HG02884 (cell line): ENCODE results near the gene JAKMIP2.
"Not testable (repeated sequence)": the region's sequence is repeated elsewhere in the genome, so short reads cannot be mapped to it uniquely, and the experiment has no call there.

Experiments
- ATAC-seq: cut with Tn5 transposase; IDR thresholded peaks from one replicate; pipeline ENCODE4 v1.9.1; 2021; ENCODE audit warnings: mild to moderate bottlenecking, moderate library complexity; ENCODE audit not compliant: unreplicated experiment

JAKMIP2 gene

GRCh38 chr5:147750065-147750464 is 32.5 kb downstream of the JAKMIP2 start:
- no peak for ATAC-seq

- no peak for ATAC-seq
These were observed 33.9 kb downstream of the JAKMIP2 start for GRCh38 chr5:147748590-147748989.

- ATAC-seq, result no peak
These were observed 35.5 kb downstream of the JAKMIP2 start for GRCh38 chr5:147746986-147747385.

GRCh38 chr5:147743678-147744374 is 38.7 kb downstream of the JAKMIP2 start:
- ATAC-seq, result no peak

- no peak for ATAC-seq
These were observed 39.5 kb downstream of the JAKMIP2 start for GRCh38 chr5:147743012-147743411.

GRCh38 chr5:147742151-147742550 is 40.4 kb downstream of the JAKMIP2 start:
- no peak for ATAC-seq

GRCh38 chr5:147740864-147741263 is 41.7 kb downstream of the JAKMIP2 start:
- ATAC-seq, result no peak

GRCh38 chr5:147737921-147738320 is 44.6 kb downstream of the JAKMIP2 start:
- no peak for ATAC-seq

GRCh38 chr5:147735621-147736125 is 46.9 kb downstream of the JAKMIP2 start:
- ATAC-seq, result no peak

GRCh38 chr5:147734894-147735293 is 47.6 kb downstream of the JAKMIP2 start:
- no peak for ATAC-seq

GRCh38 chr5:147733075-147733474 is 49.5 kb downstream of the JAKMIP2 start:
- ATAC-seq, result no peak

GRCh38 chr5:147732291-147732883 is 50.1 kb downstream of the JAKMIP2 start:
- no peak for ATAC-seq

- ATAC-seq, result no peak
These were observed 50.9 kb downstream of the JAKMIP2 start for GRCh38 chr5:147731431-147732290.

- ATAC-seq, result no peak
These were observed 55.3 kb downstream of the JAKMIP2 start for GRCh38 chr5:147727200-147727599.

GRCh38 chr5:147721191-147721960 is 61.2 kb downstream of the JAKMIP2 start:
- ATAC-seq, result not testable (repeated sequence)

GRCh38 chr5:147713550-147714295 is 68.8 kb downstream of the JAKMIP2 start:
- no peak for ATAC-seq

GRCh38 chr5:147712598-147712997 is 69.9 kb downstream of the JAKMIP2 start:
- ATAC-seq, result no peak

- no peak for ATAC-seq
These were observed 70.5 kb downstream of the JAKMIP2 start for GRCh38 chr5:147712019-147712418.

GRCh38 chr5:147711019-147711418 is 71.5 kb downstream of the JAKMIP2 start:
- no peak for ATAC-seq

- no peak for ATAC-seq
These were observed 73.8 kb downstream of the JAKMIP2 start for GRCh38 chr5:147708708-147709107.
